H9 (cell line): ENCODE measurements around the gene TMEM178B. TPM values are rescaled to one million over a fixed set of nuclear protein-coding genes. Genes with fewer than 3 reads are reported as not detected.

Experiments used
- DNase-seq: peaks from one replicate; pipeline ENCODE4 v3.0.0-alpha.2; 2017
- H2AFZ ChIP-seq: one replicate; pipeline ENCODE4 v1.6.1; 2013; ENCODE audit warnings: mild to moderate bottlenecking, low read length, control low read depth, moderate library complexity
- H2AK5ac ChIP-seq: 2 replicates; pipeline ENCODE4 v1.6.1; 2013; ENCODE audit warnings: low read length, control low read depth, mixed read lengths; ENCODE audit not compliant: insufficient read length
- H2BK120ac ChIP-seq: one replicate; pipeline ENCODE4 v1.6.1; 2013; ENCODE audit warnings: low read depth, mild to moderate bottlenecking, low read length, control low read depth, inconsistent platforms; ENCODE audit not compliant: poor library complexity, severe bottlenecking
- H2BK12ac ChIP-seq: 2 replicates; pipeline ENCODE4 v1.6.1; 2013; ENCODE audit warnings: low read length, control low read depth, mixed read lengths, low read depth; ENCODE audit not compliant: insufficient read length
- H2BK15ac ChIP-seq: 2 replicates; pipeline ENCODE4 v1.6.1; 2013; ENCODE audit warnings: low read depth, low read length, control low read depth
- H2BK20ac ChIP-seq: one replicate; pipeline ENCODE4 v1.6.1; 2013; ENCODE audit warnings: low read depth, mild to moderate bottlenecking, low read length, control low read depth, inconsistent platforms; ENCODE audit not compliant: poor library complexity, severe bottlenecking
- H2BK5ac ChIP-seq: 2 replicates; pipeline ENCODE4 v1.6.1; 2013; ENCODE audit warnings: low read length, control low read depth, mixed read lengths; ENCODE audit not compliant: insufficient read length
- H3K14ac ChIP-seq: 2 replicates; pipeline ENCODE4 v1.6.1; 2013; ENCODE audit warnings: low read length, control low read depth; ENCODE audit not compliant: insufficient read depth
- H3K18ac ChIP-seq: 2 replicates; pipeline ENCODE4 v1.6.1; 2013; ENCODE audit warnings: low read depth, mild to moderate bottlenecking, mixed read lengths, low read length, control low read depth; ENCODE audit not compliant: insufficient read length
- H3K23ac ChIP-seq: 2 replicates; pipeline ENCODE4 v1.6.1; 2013; ENCODE audit warnings: low read length, control low read depth, mixed read lengths, low read depth; ENCODE audit not compliant: insufficient read length
- H3K23me2 ChIP-seq: 2 replicates; pipeline ENCODE4 v1.6.1; 2013; ENCODE audit warnings: low read depth, mild to moderate bottlenecking, mixed read lengths, low read length, control low read depth; ENCODE audit not compliant: insufficient read length, poor library complexity, severe bottlenecking
- H3K27ac ChIP-seq: 2 replicates; pipeline ENCODE4 v1.5.1; 2013; ENCODE audit warnings: low read length, control low read depth, mixed read lengths, low read depth; ENCODE audit not compliant: insufficient read length
- H3K27me3 ChIP-seq: 2 replicates; pipeline ENCODE4 v1.6.1; 2013; ENCODE audit warnings: low read length, control low read depth, inconsistent platforms; ENCODE audit not compliant: insufficient read depth
- H3K4ac ChIP-seq: 2 replicates; pipeline ENCODE4 v1.6.1; 2013; ENCODE audit warnings: low read depth, mild to moderate bottlenecking, control low read depth, inconsistent platforms, low read length, moderate library complexity
- H3K4me1 ChIP-seq: 2 replicates; pipeline ENCODE4 v1.6.1; 2013; ENCODE audit warnings: low read length, control low read depth, inconsistent platforms; ENCODE audit not compliant: insufficient read depth
- H3K4me2 ChIP-seq: 2 replicates; pipeline ENCODE4 v1.6.1; 2013; ENCODE audit warnings: low read length, control low read depth, mixed read lengths; ENCODE audit not compliant: insufficient read length, insufficient read depth
- H3K56ac ChIP-seq: 2 replicates; pipeline ENCODE4 v1.6.1; 2013; ENCODE audit warnings: low read depth, mild to moderate bottlenecking, mixed read lengths, low read length, control low read depth; ENCODE audit not compliant: insufficient read length
- H3K79me1 ChIP-seq: 2 replicates; pipeline ENCODE4 v1.6.1; 2013; ENCODE audit warnings: low read depth, mild to moderate bottlenecking, moderate library complexity, low read length, control low read depth, inconsistent platforms; ENCODE audit not compliant: insufficient read depth, poor library complexity, severe bottlenecking
- H3K79me2 ChIP-seq: 2 replicates; pipeline ENCODE4 v1.6.1; 2013; ENCODE audit warnings: low read length, control low read depth, inconsistent platforms; ENCODE audit not compliant: insufficient read depth
- H3K9ac ChIP-seq: 2 replicates; pipeline ENCODE4 v1.6.1; 2013; ENCODE audit warnings: low read length, control low read depth, mixed read lengths; ENCODE audit not compliant: insufficient read length; ENCODE audit errors: extremely low read depth
- H3K9me3 ChIP-seq: one replicate; pipeline ENCODE4 v1.6.1; 2013; ENCODE audit warnings: low read depth, low read length, inconsistent platforms; ENCODE audit not compliant: control insufficient read depth
- H3T11ph ChIP-seq: one replicate; pipeline ENCODE4 v1.6.1; 2013; ENCODE audit warnings: mild to moderate bottlenecking, low read length, control low read depth, inconsistent platforms
- H4K20me1 ChIP-seq: one replicate; pipeline ENCODE4 v1.6.1; 2013; ENCODE audit not compliant: control insufficient read depth, insufficient read length, insufficient read depth
- H4K5ac ChIP-seq: 2 replicates; pipeline ENCODE4 v1.6.1; 2013; ENCODE audit warnings: low read depth, mild to moderate bottlenecking, mixed read lengths, low read length, control low read depth; ENCODE audit not compliant: insufficient read length
- H4K8ac ChIP-seq: replicated peaks from 2 replicates; pipeline ENCODE4 v1.6.1; 2013; ENCODE audit warnings: low read length, control low read depth, mixed read lengths, low read depth; ENCODE audit not compliant: insufficient read length
- H4K91ac ChIP-seq: 2 replicates; pipeline ENCODE4 v1.6.1; 2013; ENCODE audit warnings: low read depth, mild to moderate bottlenecking, moderate library complexity, mixed read lengths, low read length, control low read depth; ENCODE audit not compliant: insufficient read length
- H3K27ac Mint-ChIP-seq, 3 experiments: 2 replicates in 2 of 3; 3 replicates in 1 of 3; pipeline ENCODE4 v1.8.0; 2020 to 2021; ENCODE audit warnings: mixed read lengths in 3 of 3, mild to moderate bottlenecking in 1 of 3, moderate library complexity in 1 of 3
- H3K27me3 Mint-ChIP-seq: 2 replicates; pipeline ENCODE4 v1.8.0; 2021; ENCODE audit warnings: low read depth, mild to moderate bottlenecking, moderate library complexity, mixed read lengths
- H3K36me3 Mint-ChIP-seq, 3 experiments: 2 replicates in 2 of 3; 3 replicates in 1 of 3; pipeline ENCODE4 v1.8.0; 2020 to 2021; ENCODE audit warnings: low read depth in 3 of 3, mixed read lengths in 3 of 3; ENCODE audit not compliant: insufficient read depth in 1 of 3
- H3K4me1 Mint-ChIP-seq, 2 experiments: 2 replicates each; pipeline ENCODE4 v1.8.0; 2020; ENCODE audit warnings: mixed read lengths in 2 of 2
- H3K4me3 Mint-ChIP-seq, 2 experiments: 2 replicates in 1 of 2; 3 replicates in 1 of 2; pipeline ENCODE4 v1.8.0; 2020 to 2021; ENCODE audit warnings: mild to moderate bottlenecking in 2 of 2, mixed read lengths in 2 of 2, moderate library complexity in 1 of 2
- H3K9me3 Mint-ChIP-seq, 2 experiments: 2 replicates in 1 of 2; 3 replicates in 1 of 2; pipeline ENCODE4 v1.8.0; 2020; ENCODE audit warnings: mild to moderate bottlenecking in 2 of 2, mixed read lengths in 2 of 2, moderate library complexity in 1 of 2
- CTCF ChIP-seq: fragments of 200-600 bp; sonication (generic); conservative IDR thresholded peaks from 3 replicates; pipeline ENCODE4 v1.8.0; 2021; ENCODE audit warnings: antibody characterized with exemption, mild to moderate bottlenecking
- WGBS: extraction: QIAGEN DNeasy Blood & Tissue Kit; methylation state at CpG from one replicate; pipeline ENCODE4 v1.1.7; 2013; ENCODE audit warnings: missing lambda C conversion rate, low lambda C conversion rate, mixed read lengths; ENCODE audit not compliant: insufficient read length; ENCODE audit errors: extremely low coverage; 5-methylcytosine and 5-hydroxymethylcytosine counted together
- total RNA-seq: library from RNA; stranded (reverse); gene quantifications from 2 replicates; pipeline ENCODE4 v1.2.1, GENCODE V29; 2021

TMEM178B gene
- total RNA-seq, 1 experiment from 2014 or later: 11.3 TPM

GRCh38 chr7:141142058-141142457, 68.2 kb downstream of the TMEM178B start:
- WGBS: no CpG with 5 or more reads among the region's 2 CpGs
- H3K23ac ChIP-seq: no peak overlapping the region
- H4K5ac ChIP-seq: no peak overlapping the region
- H4K8ac ChIP-seq: no peak overlapping the region
- H2BK15ac ChIP-seq: no peak overlapping the region
- Mint-ChIP-seq H3K27ac (no peak overlapping the region), H3K4me1 (peaks cover 3 to 9% of the 10 kb centered on the region in 2 experiments; a peak in 1 of 4 replicates), H3K36me3 (peaks cover 0 to 3% (median 0%) of the 10 kb centered on the region in 3 experiments; a peak in 1 of 7 replicates), H3K4me3 (no peak overlapping the region), H3K9me3 (peaks cover 2 to 6% of the 10 kb centered on the region in 2 experiments; a peak in 3 of 5 replicates), H3K27me3 (no peaks in the 10 kb centered on the region)
- no peak overlapping the region for H3K14ac ChIP-seq
- TF ChIP-seq CTCF: no peak
- H3K23me2 ChIP-seq: no peaks in the 10 kb centered on the region
- H3K4me2 ChIP-seq: no peak overlapping the region
- DNase-seq: no peak
- H4K20me1 ChIP-seq: no peaks in the 10 kb centered on the region
- no peak overlapping the region for H3K18ac ChIP-seq
- peaks cover 3% of the 10 kb centered on the region; the same call in 1 of the 2 replicates for H3K79me2 ChIP-seq
- no peak overlapping the region for H2BK12ac ChIP-seq
- H3K9me3 ChIP-seq: no peaks in the 10 kb centered on the region
- no peak overlapping the region for H3K4ac ChIP-seq
- no peak overlapping the region for H3K9ac ChIP-seq
- H2AFZ ChIP-seq: no peak overlapping the region
- H2BK120ac ChIP-seq: no peak overlapping the region
- no peaks in the 10 kb centered on the region for H3K27me3 ChIP-seq
- no peak overlapping the region for H3K56ac ChIP-seq
- H2BK5ac ChIP-seq: no peak overlapping the region
- H2BK20ac ChIP-seq: no peak overlapping the region
- H3K79me1 ChIP-seq: no peaks in the 10 kb centered on the region
- no peak overlapping the region for H3T11ph ChIP-seq
- no peak overlapping the region for H3K27ac ChIP-seq
- no peak overlapping the region for H2AK5ac ChIP-seq
- no peak overlapping the region for H4K91ac ChIP-seq
- H3K4me1 ChIP-seq: no peaks in the 10 kb centered on the region
